HG03025 (cell line): ENCODE measurements around the gene UBAP2L.
"Not testable (repeated sequence)": the region's sequence is repeated elsewhere in the genome, so short reads cannot be mapped to it uniquely, and the experiment has no call there.

Experiments used
- ATAC-seq: cut with Tn5 transposase; IDR thresholded peaks from one replicate; pipeline ENCODE4 v1.9.1; 2021; ENCODE audit warnings: mild to moderate bottlenecking, moderate library complexity; ENCODE audit not compliant: unreplicated experiment, low FRiP score

The UBAP2L gene

GRCh38 chr1:154237880-154238506 is 17.2 kb downstream of the UBAP2L start:
- no peak for ATAC-seq

DNA sequence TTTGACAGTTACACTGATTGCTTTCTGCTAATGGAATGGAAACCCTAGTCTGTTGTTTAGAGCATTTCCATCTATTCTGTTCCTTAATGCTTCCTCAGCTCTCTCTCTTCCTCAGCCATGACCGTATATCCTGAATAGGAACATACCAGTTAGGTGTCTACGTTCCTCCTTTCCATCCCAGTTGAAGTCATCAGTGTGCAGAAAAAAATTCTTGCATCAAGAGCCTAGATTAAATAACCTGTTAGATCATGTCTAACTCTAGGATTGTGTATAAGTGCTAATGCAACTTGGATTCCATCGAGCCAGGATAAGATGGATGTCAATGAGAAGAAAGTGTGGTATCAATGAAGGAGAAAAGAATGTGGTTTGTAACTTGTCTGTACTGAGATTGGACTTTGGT is 18.7 kb downstream of the UBAP2L start:
- no peak for ATAC-seq

- ATAC-seq: no peak
Observed at GRCh38 chr1:154240294-154240833, 19.6 kb downstream of the UBAP2L start.

GRCh38 chr1:154241703-154242351 is 21.1 kb downstream of the UBAP2L start:
- no peak for ATAC-seq

DNA sequence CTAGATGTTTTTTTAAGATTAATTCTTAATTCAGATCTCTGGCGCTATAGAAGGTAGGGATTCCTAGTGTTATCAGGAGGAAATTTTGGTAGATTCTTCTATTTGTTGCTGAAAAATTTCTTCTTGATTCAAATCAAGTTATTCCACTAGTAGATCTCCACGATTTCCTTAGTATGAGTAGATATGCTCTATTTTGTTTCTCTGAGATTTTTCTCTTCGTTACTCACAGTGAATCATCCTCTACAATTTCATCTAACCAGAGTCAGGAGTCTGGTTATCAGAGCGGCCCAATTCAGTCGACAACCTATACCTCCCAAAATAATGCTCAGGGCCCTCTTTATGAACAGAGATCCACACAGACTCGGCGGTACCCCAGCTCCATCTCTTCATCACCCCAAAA is 32.9 kb downstream of the UBAP2L start:
- no peak for ATAC-seq

- ATAC-seq: no peak
Observed at GRCh38 chr1:154256686-154257085, 35.9 kb downstream of the UBAP2L start.

DNA sequence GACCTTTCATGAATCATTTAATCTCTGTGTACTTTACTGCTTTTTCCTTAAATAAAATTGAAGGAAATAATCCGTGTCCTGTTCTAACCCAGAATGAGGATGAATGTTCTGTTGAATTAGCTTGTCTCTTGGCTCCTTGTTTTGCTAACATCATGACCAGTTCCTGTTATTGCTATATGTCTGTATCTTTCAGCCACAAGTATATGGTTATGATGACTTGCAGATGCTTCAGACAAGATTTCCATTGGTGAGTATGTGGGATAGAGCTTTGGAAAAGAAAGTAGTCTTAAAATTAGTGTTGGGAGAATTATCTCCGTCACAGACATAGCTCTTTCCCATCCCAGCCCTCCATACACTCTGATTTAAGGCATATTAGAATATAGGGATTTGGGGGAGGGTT is 38.0 kb downstream of the UBAP2L start:
- ATAC-seq: no peak

DNA sequence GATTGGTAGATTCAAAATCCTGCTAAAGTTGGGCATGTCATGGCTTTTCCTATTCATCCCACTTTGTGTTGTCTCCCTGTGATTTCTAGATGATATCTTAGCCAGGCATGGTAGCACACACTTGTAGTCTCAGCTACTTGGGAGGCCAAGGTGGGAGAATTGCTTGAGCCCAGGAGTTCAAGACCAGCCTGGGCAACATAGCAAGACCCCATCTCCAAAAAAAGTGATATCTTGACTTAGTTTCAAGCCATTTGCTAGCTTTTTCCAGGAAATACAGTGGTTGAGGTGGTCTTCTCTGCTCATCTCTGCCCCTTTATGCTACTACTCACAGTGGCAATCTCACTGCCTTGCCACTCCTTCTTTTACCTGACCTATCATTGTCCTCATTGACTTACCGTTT is 39.4 kb downstream of the UBAP2L start:
- no peak for ATAC-seq

DNA sequence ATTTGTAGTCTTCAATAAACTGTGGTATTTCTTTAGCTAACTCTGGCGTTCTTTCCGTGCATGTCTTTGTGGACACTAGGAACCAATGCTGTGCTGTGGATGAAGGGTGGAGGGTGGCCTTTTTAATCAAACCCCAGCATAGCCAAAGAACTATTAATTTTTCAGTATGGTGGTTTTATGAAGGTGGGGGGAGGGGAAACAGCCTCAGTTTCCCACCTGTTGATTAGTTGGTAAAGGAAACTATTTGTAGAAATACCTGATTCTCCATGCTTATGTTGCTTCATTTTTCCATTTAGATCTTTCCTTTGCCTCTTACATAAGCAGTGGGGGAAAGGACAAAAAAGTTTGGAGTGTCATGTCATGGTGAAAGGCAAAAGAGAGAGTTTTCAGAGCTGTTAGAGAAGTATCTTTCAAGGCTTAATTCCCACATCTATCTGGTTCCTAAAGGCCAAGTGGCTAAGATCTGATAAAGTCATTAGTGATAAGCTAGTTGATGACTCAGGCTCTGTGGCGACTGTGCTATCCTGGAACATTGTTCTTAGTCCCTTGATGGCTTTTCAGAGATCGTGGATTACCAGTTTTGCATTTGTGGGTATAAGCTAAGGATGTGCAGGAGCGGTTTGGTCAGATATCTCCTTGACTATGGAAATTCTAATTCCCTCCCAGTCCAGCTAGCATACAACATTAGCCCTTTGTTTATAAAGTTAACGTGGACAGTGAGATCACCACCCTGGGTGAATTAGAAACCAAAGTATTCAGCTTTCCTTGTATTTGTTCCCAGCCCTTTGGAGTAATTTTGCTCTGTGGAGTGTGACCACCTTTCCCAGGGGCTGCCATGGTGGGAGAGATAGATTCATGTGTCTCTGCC is 42.9 kb downstream of the UBAP2L start:
- ATAC-seq: no peak

DNA sequence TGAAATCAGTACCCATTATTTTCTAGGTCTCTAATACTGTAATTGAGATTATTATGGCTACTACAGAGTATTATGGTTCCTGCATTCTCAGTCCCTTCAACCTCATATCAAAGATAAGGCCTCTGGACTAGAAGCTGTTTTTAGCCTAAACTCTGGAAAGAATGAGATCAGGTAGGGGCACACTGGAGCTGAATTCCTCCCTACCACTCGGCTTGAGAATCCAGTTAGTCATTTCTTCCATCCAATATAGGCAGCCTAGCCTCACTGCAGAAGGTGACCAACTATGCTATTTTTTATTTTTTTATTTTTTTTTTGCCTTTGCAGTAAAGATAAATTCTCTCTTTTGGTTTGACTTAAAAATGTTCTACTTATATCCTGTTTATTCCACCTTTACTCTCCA is 43.7 kb downstream of the UBAP2L start:
- ATAC-seq: no peak

DNA sequence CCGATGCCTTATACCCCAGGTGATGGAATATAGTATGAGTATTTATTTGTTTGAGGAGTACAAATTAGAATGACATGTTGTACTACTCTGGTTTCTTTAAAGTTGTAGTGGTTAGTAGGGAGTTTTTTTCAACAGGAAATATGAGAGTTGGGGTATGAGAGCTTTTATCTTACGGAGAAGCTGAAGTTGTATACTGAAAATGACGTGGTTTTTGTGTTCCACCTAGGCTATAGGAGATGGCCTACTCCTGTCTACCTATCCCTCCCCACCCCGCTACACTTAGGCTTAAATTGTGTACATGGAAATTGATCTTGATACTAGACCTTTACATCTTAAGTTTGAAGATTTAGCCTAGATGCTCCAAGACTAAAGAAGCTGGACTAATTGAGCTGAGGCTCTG is 44.8 kb downstream of the UBAP2L start:
- ATAC-seq: no peak

- ATAC-seq: no peak
Observed at GRCh38 chr1:154270833-154271232, 50.1 kb downstream of the UBAP2L start.

DNA sequence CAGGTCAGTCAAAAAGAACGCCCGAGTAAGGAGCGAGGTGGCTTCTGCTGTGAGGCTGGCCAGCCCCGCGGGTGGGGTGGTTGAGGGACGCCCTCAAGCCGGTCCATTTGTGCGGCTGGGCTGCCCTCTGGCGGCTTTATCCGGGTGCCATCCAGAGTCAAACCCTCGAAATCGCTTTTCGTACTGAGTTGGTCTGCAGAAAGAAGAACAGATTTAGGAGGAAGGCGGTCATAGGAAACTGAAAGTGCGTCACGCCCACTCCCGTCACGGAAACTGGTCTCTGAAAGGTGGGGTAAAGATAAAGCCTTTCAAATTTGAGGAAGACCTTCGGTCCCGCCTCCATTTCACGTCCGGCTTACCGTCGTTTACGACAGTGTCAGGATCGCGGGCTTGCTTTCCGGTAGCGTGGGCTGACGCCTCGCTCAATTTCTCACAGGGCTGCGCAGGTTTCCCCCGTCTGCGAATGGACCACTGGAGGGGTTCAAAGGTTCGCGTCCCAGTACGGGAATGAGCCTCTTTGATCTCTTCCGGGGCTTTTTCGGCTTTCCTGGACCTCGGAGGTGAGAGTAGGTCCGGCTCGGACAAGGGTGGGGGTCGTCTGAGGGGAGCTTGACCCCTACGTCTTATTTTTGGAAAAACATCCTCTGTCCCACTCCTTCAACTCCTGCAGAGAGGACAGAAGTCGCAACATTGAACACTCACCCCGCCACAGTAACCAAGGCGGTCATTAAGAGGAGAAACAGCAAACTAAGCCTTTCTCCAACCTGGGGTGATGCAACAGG is 51.7 kb downstream of the UBAP2L start, which contains the start of gene HAX1:
Gene HAX1 (plus strand): TSS at position 413 of the 782 bp plus-strand sequence. CDS start 95 bp downstream, at position 508.
- ATAC-seq: peak; percentile 77

DNA sequence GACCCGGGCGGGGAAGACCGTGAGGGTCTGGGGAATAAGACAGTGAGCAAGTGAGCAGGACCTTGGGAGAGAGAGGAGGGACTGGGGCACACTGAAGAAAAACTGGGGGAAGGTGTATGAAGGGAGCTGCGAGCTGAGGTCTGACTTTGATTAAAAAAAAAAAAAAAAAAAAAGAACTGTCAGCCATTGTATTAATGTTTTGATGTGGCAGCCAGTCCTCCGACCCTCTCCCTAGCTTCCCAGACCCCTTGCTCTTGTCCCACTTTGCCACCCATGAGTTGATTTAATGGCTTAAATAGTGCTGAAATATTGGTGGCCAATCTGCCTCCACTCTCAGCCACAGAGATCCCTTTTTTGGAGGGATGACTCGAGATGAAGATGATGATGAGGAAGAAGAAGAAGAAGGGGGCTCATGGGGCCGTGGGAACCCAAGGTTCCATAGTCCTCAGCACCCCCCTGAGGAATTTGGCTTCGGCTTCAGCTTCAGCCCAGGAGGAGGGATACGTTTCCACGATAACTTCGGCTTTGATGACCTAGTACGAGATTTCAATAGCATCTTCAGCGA is 52.3 kb downstream of the UBAP2L start:
- ATAC-seq: no peak

- ATAC-seq: no peak
Observed at GRCh38 chr1:154276797-154277196, 56.0 kb downstream of the UBAP2L start.

- ATAC-seq: not testable (repeated sequence)
Observed at GRCh38 chr1:154287591-154287990, 66.8 kb downstream of the UBAP2L start.

GRCh38 chr1:154288661-154289060 is 67.9 kb downstream of the UBAP2L start:
- no peak for ATAC-seq

DNA sequence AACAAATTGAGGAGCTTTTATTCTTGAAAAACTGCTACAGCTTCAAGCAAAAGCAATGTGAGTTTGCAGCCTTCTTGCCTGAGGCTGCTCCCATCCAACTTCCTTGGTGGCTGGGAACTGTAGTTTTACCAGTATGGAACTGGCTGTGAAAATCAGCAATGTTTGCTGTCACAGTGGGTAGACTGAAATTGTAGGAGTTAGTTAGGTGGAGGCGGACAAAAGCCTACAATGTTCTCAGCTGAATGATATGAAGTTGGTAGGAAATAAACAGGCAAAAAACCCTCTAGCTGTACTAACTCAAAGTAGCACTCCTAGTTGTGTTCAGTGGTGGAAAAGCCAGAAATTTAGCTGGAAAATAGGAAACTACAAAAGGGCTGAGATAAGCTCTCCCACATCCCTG is 70.2 kb downstream of the UBAP2L start:
- ATAC-seq: no peak

DNA sequence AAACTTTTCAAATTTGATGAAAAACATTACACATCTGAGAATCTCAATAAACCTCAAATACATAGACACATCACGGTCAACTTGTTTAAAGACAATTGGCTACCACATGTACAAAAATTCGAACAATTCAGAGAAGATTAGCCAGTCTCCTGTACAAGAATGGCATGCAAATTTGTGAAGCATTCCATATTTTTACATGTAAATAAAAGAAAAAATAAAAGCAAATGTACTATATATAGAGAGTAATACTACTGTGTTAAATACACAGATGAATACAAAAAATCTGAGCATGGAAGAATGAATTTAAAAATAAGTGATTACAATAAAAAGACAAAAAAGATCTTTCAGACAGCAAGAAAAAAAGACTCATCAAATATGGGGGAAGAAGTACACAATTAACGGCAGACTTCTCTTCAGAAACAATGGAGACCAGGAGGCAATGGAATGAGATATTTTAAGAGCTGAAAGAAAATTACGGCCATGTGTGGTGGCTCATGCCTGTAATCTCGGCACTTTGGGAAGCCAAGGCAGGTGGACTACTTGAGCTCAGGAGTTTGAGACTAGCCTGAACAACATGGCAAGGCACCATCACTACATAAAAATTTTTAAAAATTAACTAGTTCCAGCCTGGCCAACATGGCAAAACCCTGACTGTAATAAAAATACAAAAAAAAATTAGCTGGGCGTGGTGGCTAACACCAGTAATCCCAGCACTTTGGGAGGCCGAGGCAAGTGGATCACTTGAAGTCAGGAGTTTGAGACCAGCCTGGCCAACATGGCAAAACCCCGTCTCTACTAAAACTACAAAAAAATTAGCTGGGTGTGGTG is 74.9 kb downstream of the UBAP2L start:
- no peak for ATAC-seq
